Measurements from ENCODE around the gene HCFC1.

GRCh38 chrX:153983321-153983801 is 11.7 kb upstream of the HCFC1 start:
- TF ChIP-seq NR3C1 (IDR thresholded peaks at IDR 0.05) (no peak), RFX5 (IDR thresholded peaks at IDR 0.05) (no peak), CEBPB (IDR thresholded peaks at IDR 0.05) (no peak), REST (IDR thresholded peaks at IDR 0.05) (no peak), POLR2A (IDR thresholded peaks at IDR 0.05; ENCODE audit: low read length) (no peak), FOXS1 (CRISPR knock-in tag; IDR thresholded peaks at IDR 0.05) (no peak), SREBF2 (IDR thresholded peaks at IDR 0.05) (no peak)
- TF ChIP-seq, protein P1, sequence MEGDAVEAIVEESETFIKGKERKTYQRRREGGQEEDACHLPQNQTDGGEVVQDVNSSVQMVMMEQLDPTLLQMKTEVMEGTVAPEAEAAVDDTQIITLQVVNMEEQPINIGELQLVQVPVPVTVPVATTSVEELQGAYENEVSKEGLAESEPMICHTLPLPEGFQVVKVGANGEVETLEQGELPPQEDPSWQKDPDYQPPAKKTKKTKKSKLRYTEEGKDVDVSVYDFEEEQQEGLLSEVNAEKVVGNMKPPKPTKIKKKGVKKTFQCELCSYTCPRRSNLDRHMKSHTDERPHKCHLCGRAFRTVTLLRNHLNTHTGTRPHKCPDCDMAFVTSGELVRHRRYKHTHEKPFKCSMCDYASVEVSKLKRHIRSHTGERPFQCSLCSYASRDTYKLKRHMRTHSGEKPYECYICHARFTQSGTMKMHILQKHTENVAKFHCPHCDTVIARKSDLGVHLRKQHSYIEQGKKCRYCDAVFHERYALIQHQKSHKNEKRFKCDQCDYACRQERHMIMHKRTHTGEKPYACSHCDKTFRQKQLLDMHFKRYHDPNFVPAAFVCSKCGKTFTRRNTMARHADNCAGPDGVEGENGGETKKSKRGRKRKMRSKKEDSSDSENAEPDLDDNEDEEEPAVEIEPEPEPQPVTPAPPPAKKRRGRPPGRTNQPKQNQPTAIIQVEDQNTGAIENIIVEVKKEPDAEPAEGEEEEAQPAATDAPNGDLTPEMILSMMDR (IDR thresholded peaks at IDR 0.05): no peak
- TF ChIP-seq, protein P2, sequence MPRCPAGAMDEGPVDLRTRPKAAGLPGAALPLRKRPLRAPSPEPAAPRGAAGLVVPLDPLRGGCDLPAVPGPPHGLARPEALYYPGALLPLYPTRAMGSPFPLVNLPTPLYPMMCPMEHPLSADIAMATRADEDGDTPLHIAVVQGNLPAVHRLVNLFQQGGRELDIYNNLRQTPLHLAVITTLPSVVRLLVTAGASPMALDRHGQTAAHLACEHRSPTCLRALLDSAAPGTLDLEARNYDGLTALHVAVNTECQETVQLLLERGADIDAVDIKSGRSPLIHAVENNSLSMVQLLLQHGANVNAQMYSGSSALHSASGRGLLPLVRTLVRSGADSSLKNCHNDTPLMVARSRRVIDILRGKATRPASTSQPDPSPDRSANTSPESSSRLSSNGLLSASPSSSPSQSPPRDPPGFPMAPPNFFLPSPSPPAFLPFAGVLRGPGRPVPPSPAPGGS (IDR thresholded peaks at IDR 0.05): no peak

Measured in A549 (cell line).